SK-N-SH (cell line): ENCODE results near the gene ATP2B2.

Experiments used
- CTCF ChIP-seq: fragments of 200-600 bp; sonication (generic); IDR thresholded peaks from 2 replicates; pipeline ENCODE4 v1.6.1; 2017; ENCODE audit warnings: antibody characterized with exemption, mild to moderate bottlenecking, moderate library complexity
- NRF1 ChIP-seq: IDR thresholded peaks from 2 replicates; pipeline ENCODE4 v1.6.1; 2012; ENCODE audit warnings: low read depth, mild to moderate bottlenecking, low read length
- YY1 ChIP-seq: IDR thresholded peaks from 2 replicates; pipeline ENCODE4 v1.4.0; 2012; ENCODE audit warnings: low read depth, mild to moderate bottlenecking
- TF ChIP-seq, protein P1 (sequence below): IDR thresholded peaks from 2 replicates; pipeline ENCODE4; 2012

DNA sequence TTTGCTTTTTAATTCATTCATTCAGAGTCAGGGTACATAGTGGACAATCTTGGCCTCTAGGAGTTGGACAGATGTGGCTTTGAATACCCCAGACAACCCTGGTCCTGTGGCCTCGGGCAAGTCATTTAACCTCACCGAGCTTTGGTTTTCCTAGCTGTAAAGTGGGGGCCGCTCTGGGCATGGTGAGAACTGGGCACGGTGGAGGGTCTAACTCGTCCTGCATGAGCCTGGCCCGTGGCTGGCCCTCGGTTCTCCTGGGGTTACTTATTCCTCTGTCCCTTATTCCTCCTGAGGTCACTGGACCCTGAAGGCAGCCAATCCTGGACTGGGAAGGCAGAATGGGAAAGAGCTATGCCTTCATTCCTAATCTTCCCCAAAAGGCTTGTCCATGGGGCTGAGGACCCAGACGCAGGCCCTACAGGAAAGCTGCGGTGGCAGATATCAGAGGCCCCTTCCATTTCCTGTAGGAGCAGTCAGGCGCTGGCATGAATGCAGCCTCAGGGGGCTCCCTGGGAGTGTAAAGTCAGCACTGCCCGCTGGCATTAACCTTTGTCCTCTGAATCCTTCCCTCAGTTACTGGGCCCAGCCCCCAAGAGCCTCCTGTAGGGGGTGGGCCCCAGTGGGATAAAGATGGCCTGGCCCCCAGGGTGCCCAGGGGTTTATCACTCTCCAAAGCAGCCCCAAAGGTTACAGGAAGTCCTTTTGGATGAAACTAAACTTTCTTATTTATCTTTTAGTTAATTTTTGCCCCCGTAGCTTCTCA lies 166.6 kb downstream of the ATP2B2 start:
- TF ChIP-seq CTCF, result no peak
- TF ChIP-seq, protein P1, sequence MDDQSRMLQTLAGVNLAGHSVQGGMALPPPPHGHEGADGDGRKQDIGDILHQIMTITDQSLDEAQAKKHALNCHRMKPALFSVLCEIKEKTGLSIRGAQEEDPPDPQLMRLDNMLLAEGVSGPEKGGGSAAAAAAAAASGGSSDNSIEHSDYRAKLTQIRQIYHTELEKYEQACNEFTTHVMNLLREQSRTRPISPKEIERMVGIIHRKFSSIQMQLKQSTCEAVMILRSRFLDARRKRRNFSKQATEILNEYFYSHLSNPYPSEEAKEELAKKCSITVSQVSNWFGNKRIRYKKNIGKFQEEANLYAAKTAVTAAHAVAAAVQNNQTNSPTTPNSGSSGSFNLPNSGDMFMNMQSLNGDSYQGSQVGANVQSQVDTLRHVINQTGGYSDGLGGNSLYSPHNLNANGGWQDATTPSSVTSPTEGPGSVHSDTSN, result no peak
- no peak for TF ChIP-seq NRF1
- no peak for TF ChIP-seq YY1
